ENCODE data around the gene CRK.

The CRK gene

DNA sequence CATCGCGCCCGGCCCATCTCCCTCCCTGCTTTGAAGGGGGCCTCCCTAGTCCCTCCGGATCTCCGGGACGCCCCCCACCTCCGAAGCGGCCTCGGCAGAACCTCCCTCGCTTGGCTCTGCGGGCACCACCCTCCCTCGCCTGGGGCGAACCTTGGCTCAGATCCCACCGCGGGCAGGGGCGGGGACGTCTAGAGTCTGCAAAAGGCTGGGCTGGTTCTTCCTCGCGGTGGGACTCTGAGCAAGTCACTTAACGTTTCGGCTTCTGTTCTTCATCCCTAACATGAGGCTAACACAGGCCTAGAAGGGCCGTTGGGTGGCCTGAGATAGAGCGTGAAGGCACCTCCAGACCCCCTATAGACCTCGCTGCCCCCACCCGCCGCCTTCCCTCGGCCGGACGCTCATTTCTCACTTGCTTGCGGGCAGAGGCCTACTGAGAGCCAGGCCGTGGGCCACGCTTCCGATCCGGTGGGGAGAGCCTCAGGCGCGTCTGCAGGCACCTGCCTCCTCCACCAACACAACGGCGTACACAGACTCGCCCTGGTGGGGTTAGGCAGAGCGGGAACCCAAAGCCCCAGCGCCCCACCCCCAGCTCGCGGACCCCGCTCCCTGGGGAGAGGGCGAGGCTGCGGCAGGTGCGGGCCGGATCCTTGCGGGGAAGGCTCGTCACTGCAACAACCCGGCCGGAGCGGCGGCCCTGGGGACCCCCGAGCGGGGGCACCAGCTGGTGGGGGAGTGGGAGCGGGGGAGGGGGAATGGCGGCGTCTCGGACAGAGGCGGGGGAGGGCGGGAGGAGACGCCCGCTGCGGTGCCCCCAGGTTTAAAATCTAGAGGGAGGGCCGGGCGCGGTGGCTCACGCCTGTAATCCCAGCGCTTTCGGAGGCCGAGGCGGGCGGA, 31.0 kb upstream of the CRK start:
- peak; percentile 60 to 68 for DNase-seq (ENCODE audit: low read depth in 2 of 2)

- DNase-seq (ENCODE audit: low read depth in 2 of 2): peak; percentile 61 to 67
These were observed 29.7 kb upstream of the CRK start for GRCh38 chr17:1485423-1486376.

DNA sequence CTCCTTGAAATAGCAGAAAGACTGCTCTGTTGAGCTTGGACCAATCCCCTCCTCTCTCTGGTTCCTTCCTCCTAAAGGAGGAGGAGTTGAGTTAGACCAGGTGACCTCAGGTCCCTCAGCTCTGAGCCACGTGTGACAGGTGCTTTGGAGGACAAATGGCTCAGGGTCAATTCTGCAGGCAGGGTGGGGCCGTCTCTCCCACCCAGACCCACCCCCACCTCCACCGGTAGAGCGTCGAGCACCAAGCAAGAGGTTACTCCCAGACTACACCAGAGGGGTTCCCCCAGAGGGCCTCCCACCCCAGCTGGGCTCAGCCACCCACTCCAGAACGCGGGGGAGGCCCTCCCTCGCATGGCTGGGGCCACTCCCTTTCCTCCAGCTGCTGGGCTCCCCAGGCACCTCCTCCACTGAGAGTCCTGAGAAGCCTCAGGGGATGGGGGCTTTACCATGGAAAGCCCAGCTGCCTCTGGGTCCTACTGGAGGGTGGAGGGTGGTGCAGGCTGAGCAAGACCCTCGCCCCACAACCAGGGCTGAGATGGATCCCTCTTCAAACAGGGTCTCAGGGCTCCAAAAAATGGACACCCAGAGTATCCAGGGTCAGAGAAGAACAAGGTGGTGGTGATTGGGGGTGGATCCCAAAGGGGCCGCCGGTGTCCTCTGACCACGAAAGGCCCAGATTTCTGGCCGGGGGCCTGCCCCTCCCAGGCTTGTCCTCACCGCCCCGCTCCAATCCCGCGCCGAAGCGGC, 28.8 kb upstream of the CRK start:
- no peak for DNase-seq (ENCODE audit: low read depth in 2 of 2)

DNA sequence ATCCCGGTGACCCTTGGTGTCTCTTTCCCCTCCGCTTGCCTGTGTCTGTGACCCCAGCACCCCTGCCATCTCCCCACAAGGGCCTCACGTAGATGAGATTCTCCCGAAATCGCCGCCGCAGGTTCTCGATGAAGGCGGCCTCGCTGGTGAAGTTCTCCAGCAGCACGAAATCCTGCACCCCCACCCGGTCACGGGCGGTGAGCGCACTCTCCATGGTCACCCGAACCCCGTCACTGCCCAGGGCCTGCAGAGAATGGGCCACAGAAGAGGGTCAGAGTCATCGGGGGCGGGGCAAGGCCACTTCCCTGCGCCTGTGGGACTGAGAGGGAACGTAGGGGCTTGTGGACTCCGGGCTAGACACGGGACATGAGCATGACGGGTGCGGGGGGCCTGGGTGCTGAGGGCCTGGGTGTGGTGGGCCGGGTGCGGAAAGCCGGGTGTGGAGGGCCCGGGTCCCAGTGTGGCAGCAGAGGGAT, 28.1 kb upstream of the CRK start:
- no peak for DNase-seq (ENCODE audit: low read depth in 2 of 2)

DNA sequence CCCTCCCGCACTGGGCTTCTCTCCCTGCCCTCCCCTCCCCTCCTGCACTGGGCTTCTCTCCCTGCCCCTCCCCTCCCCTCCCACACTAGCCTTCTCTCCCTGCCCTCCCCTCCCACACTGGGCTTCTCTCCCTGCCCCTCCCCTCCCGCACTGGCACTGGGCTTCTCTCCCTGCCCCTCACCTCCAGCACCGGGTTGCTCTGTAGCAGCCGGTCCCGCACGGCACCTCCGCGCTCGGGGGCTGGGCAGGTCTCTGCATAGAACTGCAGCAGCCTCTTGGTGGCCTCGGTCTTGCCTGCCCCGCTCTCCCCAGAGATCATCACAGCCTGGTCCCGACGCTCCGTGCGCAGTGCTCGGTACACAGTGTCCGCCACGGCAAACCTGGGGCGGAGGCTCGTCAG, 26.6 kb upstream of the CRK start:
- DNase-seq (ENCODE audit: low read depth in 2 of 2): no peak

GRCh38 chr17:1481736-1482135, 25.7 kb upstream of the CRK start:
- DNase-seq (ENCODE audit: low read depth in 2 of 2): no peak

DNA sequence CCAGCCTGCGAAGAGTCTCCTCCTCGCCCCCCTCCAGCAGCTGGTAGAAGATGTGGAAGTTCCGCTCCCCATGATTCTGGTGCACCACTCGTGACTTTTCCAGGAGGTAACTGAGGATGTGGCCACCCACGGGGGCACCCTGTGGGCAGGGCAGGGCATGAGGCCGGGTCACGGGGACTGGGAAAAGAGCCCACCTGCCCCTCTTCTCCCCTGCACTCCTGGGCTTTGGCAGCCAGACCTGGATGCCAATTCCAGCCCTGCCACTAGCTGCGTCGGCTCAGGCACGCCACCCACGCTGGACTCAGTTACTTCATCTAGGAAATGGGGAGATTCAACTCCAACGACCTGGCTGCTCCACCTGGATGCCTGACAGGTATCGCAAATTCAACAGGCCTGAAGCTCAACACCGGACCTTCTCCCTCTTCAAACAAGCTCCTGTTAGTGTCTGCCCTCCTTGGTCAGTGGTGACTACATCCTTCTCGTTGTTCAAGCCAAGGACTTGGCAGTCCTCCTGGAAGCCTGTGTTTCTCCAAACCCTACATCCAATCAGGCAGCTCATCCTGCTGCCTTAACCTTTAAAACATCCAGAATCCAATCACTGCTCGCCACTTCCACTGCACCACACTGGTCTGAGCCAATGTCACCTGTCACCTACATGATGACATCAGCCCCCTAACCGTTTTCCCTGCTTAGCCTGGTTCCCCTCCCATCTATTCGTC, 24.9 kb upstream of the CRK start:
- no peak for DNase-seq (ENCODE audit: low read depth in 2 of 2)

- no peak for DNase-seq (ENCODE audit: low read depth in 2 of 2)
These were observed 22.4 kb upstream of the CRK start for GRCh38 chr17:1478418-1478817.

DNA sequence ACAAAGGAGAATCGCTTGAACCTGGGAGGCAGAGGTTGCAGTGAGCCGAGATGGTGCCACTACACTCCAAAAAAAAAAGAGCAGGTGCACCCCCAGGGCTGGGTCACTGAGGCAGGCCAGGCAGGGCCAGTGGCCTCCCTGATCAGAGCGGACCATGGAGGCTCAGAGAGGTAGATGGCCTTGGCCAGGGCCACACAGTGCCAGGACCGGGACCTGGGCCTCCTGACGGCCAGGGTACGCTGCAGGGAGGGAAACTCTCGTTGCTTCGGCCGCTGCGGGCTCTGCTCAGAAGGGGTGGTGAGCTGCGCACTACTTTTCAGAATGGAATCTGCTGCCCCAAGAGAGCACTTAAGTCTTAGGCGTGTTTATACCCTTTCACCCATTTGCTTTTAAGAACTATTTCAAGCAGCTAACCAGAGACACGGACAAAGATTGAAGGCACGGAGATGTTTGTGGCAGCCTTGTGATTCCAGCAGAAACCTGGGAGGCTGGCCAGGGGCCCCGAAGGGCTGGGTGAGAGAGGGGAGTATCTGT, 19.4 kb upstream of the CRK start:
- no peak for DNase-seq (ENCODE audit: low read depth in 2 of 2)

DNA sequence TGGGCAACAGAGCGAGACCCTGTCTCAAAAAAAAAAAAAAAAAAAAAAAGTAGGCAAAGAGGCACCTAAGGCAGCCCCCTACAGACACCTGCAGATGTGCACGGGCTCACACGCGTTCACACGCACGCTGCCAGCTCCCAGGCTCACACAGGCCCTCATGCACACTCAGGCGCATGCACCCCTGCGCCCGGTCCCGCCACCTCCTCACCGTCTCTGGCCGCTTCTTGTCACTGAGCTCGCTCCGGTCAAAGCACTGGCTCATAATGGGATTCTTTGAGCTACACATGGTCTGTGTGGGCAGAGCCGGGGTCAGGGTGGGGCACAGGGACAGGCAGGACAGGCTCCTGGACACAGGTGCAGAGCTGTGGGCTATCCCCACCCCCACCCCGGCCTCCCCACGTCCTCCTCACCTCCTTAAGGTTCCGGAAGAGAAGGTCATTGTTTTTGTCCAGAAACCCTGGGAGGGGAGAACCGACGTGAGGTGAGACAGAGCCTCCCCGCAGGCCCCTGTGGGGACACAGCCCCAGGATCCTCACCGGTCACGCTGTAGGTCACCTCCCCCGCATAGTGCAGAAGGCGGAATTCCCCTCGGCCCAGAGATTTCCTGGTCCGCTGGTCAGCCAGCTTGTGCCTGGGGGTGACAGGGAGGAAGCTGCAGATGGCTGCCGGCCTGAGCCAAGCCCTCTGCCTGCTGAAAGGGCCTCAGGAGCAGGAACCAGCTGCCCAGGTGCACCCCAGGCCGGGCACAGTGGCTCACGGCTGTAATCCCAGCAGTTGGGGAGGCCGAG, 18.6 kb upstream of the CRK start:
- DNase-seq (ENCODE audit: low read depth in 2 of 2): no peak

- DNase-seq (ENCODE audit: low read depth in 2 of 2): no peak
These were observed 17.8 kb upstream of the CRK start for GRCh38 chr17:1473841-1474240.

- DNase-seq (ENCODE audit: low read depth in 2 of 2): no peak
These were observed 17.1 kb upstream of the CRK start for GRCh38 chr17:1473170-1473569.

- no peak for DNase-seq (ENCODE audit: low read depth in 2 of 2)
These were observed 16.1 kb upstream of the CRK start for GRCh38 chr17:1471911-1472821.

DNA sequence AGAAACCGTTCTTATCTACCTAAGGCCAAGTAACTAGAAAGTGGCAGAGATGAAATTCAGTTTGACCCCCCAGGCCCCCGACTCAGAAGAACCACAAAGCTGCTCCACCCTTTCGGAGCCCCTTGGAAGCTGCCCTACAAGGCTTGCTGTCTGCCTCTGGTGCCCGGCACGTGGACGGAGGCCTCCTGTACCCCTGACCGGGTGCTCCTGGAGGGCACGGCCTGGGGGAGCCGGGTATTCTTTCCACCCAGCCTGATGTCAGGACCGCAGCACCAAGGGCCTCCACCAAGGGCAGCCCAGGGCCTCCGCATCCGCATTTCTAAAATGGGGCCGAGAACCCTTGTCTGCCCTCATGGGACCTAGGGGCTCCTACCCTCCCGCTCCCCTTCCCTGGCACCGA, 15.5 kb upstream of the CRK start:
- DNase-seq (ENCODE audit: low read depth in 2 of 2): no peak

- DNase-seq (ENCODE audit: low read depth in 2 of 2): no peak
These were observed 14.9 kb upstream of the CRK start for GRCh38 chr17:1470755-1471462.

DNA sequence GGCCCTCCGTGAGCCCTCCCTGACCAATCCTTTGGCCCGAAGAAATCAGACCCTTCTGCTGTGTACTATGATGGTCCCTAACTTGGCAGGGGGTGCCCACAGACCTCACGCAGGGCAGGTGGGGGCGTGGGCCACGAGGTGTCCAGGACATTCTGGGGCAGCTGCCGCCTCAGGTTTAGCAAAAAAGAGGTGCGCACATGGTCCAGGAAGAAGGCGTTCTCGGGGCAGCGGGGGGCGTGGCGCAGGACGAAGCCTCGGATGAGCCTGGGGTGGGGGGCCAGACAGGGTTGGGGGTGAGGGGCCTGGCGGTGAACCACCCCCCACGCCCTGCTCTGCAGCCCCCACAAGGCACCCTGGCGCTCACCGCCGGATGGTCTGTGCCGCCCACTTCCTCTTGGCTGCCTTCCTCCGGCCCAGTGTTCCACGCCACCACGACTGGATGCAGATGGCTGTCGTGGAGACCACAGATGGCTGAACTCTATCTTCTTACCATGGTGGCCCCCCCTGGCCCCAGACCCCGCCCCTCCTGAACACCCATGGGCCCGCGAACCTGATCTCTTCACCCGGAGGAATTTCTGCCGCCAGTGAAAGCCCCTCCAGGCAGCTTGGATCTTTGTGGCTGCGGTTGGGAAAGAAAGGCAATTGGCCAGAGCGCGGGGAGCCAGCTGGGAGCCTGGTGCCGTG, 14.2 kb upstream of the CRK start:
- no peak for DNase-seq (ENCODE audit: low read depth in 2 of 2)

- no peak for DNase-seq (ENCODE audit: low read depth in 2 of 2)
These were observed 13.3 kb upstream of the CRK start for GRCh38 chr17:1469231-1469852.

All from stimulated activated CD4-positive, alpha-beta T cell treated with anti-CD3 and anti-CD28 coated beads, Interleukin-1b, Interleukin-23, amount 100 ng/mL, for 4 hours (primary cell).